Embryonic facial prominence (tissue), 1 donor: ENCODE data around the gene AZGP1.
"Not testable (repeated sequence)": the region's sequence is repeated elsewhere in the genome, so short reads cannot be mapped to it uniquely, and the experiment has no call there.

Experiments used
- DNase-seq: peaks from one replicate; pipeline ENCODE4 v3.0.0-alpha.2; 2016; ENCODE audit errors: extremely low spot score

AZGP1 gene

DNA sequence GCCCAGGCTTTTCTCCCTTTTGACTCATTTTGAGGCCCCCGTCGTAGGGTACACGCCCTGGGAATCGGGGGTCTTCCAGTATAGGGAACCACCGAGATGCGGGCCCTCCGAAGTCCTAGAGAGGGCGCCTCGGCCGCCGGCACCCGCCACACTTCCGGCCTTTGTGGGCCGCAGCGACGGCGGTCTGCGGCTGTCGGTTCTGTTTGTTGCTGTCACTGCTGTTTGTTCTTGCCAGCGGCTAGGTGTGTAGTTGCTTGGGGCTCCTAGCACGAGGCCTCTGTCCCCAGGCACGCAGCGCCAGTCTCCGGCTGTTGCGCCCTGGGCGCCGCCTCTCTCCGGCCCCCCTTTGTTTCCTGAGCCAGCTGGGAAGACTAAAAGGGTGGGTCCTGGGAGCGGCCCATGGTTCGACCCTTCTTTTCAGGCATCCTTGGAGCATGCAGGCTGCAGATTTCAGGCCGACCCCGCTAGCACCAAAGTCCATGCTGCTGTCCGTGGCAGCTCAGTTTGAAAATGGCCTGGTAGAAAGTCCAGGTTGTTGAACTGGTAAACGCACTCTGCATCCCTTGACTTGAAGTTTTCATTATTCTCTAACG lies 21.8 kb upstream of the AZGP1 start:
- DNase-seq = no peak

DNA sequence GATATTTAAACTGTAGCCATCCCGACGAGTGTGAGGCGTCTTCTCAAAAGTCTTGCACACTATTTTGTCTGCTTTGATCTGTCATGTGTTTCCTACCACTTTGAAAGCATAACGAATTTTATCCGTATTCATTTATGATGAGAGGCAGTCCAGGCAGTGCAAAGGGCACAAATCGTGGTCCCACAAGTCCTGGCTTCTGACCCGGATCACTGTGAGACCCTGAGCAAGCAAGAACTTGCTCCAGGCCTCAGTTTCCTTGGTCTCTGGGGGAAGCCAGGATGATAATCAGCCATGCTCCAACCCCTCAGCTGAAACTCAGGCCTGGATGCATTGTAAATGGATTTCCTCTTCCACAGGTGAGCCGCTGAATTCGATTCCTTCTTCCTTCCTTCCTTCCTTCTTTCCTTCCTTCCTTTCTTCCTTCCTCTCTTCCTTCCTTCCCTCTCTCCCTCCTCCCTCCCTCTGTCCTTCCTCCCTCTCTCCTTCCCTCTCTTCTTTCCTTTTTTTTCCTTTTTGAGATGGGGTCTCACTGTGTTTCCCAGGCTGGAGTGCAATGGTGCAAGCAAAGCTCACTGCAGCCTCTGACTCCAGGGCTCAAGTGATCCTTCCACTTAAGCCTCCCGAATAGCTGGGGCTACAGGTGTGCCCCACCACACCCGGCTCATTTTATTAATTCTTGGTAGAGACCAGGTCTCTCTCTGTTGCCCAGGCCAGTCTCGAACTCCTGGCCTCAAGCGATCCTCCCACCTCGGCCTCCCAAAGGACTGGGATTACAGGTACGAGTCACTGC lies 21.1 kb upstream of the AZGP1 start:
- no peak for DNase-seq

DNA sequence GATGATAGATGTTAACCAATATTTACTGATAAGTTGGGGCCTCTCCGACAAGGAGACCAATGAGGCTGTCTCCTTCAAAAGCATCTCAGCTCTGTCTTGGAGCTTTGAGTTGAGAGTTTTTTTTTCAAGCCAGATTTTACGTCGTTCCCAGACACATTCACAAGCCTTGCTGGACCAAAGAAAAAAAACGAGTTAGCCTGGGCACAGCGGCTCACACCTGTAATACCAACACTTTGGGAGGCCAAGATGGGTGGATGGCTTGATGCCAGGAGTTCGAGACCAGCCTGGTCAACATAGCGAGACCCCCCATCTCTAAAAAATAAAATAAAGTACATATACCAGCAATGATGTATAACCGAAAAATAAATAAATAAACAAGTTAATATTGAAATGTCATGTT lies 19.0 kb upstream of the AZGP1 start:
- DNase-seq = no peak

DNA sequence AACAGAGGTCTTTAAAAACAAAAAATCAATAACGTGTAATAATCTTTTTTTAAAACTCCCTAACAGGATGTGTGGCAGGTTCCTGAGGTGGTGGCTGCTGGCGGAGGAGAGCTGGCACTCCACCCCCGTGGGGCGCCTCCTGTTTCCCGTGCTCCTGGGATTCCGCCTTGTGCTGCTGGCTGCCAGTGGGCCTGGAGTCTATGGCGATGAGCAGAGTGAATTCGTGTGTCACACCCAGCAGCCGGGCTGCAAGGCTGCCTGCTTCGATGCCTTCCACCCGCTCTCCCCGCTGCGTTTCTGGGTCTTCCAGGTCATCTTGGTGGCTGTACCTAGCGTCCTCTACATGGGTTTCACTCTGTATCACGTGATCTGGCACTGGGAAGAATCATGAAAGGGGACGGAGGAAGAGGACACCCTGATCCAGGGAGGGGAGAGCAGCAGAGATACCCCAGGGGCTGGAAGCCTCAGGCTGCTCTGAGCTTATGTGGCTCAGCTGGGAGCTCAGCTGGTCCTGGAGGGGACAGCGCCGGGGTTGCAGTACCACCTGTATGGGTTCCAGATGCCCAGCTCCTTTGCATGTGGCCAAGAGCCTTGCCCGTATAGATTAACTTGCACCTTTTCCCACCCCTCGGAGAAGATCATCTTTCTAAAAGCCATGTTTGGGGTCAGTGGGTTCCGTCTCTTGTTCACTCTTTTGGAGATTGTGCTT lies 16.7 kb upstream of the AZGP1 start:
- DNase-seq = no peak

DNA sequence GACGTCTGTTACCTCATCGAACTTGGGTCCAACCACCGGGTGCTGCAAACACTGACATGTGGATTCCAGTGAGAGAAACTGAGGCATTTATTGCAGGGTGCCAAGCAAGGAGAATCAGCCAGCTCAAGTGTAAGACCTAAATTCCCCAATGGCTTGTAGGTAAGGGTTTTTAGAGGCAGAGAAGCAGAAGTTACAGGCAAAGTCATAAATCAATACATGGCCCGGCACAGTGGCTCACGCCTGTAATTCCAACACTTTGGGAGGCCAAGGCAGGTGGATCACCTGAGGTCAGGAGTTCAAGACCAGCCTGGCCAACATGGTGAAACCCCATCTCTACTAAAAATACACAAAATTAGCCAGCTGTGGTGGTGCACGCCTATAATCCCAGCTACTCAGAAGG lies 15.7 kb upstream of the AZGP1 start:
- DNase-seq = not testable (repeated sequence)

DNA sequence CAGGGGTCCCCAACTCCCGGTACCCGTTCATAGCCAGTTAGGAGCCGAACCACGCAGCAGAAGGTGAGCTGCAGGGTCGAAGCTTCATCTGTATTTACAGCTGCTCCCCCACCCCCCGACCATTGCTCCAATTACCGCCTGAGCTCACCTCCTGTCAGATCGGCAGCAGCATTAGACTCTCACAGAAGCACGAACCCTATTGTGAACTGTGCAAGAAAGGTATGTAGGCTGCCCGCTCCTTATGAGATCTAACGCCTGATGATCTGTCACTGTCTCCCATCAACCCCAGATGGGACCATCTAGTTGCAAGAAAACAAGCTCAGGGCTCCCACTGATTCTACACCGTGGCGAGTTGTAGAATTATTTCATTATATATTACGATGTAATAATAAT lies 14.6 kb upstream of the AZGP1 start:
- DNase-seq = no peak

DNA sequence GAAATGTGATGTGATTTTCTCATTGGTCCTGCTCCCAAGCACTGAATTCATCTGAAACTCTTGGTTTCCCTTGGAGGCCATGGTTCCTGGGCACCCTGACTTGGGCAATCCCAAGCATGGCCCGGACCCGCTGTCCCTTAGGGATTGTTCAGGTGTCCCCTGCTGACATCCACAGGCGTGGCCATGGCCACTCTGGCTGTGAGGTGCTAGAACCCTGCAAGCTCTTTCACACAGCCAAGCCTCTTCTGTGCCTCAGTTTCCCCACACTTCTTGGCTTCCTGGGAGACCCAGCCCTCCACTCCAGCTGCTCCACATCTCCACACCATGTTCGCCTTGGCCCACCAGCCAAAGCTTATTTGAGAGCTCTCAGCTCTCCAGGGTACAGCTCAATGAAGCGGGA lies 12.0 kb upstream of the AZGP1 start:
- DNase-seq = no peak

DNA sequence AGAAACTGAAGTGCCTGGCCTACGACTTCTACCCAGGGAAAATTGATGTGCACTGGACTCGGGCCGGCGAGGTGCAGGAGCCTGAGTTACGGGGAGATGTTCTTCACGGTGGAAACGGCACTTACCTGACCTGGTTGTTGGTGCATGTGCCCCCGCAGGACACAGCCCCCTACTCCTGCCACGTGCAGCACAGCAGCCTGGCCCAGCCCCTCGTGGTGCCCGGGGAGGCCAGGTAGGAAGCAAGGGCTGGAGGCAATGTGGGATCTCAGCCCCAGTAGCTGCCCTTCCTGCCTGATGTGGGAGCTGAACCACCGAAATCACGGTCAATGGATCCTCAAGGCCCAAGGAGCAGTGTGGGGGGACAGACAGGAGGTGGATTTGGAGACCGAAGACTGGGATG lies 11.5 kb upstream of the AZGP1 start:
- DNase-seq = not testable (repeated sequence)

DNA sequence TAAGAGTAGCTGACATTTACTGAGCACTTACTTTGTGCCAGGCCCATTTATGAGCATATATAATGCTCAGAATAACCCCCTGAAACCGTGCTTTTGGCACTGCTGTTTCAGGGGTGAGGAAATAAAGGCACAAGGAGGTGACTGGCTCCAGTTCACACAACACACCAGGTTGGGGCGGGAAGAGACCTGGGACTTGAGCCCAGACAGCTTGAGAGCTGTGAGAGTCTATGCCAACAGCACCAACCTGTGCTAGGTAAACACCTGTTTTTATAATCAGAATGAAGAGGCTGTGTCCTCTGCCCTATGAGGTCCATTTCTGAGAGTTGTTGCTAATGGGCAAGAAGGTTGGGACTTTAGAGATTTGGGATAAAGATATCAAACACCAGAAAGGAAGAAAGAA lies 8.8 kb upstream of the AZGP1 start:
- no peak for DNase-seq

DNA sequence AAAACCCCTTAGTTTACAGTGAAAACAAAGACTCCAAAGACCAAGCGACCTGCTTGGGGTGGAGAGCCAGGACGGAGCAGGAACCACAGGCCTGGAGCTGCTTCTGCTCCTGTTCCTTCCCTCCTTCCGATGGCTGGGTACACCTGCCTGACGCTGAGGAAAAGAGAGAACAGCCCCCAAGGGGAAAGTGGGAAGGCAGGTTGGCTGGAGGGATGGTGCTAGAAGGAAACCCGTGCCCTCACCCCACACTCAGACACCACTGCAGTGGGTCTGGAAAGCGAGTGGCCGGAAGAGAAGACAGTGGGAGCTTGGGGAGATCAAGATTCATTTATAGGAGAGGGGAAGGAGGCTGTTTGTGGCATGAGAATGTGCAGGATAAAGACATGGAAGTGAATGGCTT lies 5.2 kb upstream of the AZGP1 start:
- DNase-seq = not testable (repeated sequence)

DNA sequence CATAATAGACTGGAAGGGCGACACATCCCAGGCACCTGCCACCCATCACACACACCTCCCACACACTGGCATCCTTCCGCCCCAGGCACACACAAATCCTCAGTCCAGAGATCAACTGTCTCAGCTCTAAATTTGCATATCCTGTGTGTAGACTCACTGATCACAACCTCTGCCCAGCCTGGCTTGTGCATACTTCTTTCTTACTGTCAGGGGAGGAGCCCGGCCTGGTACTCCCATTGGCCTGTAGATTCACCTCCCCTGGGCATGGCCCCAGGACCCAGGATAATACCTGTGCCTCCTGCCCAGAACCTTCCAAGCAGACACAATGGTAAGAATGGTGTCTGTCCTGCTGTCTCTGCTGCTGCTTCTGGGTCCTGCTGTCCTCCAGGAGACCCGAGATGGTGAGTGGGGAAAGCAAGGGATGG lies 4.6 kb upstream of the AZGP1 start:
- not testable (repeated sequence) for DNase-seq

DNA sequence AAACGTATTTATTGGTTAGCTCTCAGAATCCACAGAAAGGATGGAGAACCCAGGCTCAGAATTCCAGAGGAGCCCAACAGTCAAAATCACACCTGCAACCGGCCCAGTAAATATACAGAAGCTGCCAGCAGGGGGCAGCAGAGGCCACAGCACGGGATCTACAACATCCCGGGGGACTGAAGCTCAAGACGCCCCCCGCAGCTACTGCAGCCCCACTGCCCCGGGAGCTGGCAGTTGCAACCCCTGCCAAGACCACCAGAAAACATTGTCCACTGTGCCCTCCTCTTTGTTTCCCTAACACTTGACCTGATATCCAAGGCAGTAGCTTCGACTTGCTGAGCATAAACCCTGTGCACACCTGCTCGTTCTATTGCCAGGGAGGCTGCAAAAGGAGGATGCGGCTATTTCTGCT lies 4.0 kb upstream of the AZGP1 start:
- DNase-seq = not testable (repeated sequence)

DNA sequence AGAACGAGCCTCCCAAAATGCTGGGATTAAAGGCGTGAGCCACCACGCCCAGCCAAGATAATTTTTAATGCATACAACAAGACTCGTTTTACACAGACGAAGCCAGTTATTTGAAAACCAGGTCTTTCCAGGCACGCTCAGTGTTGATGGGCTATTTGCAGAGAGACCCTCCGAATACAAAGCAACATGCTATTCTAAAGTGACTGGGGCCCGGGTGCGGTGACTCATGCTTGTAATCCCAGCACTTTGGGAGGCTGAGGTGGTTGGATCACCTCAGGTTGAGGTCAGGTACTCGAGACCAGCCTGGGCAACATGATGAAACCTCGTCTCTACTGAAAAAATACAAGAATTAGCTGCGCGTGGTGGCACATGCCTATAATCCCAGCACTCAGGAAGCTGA lies 795 bp upstream of the AZGP1 start:
- DNase-seq = no peak

DNA sequence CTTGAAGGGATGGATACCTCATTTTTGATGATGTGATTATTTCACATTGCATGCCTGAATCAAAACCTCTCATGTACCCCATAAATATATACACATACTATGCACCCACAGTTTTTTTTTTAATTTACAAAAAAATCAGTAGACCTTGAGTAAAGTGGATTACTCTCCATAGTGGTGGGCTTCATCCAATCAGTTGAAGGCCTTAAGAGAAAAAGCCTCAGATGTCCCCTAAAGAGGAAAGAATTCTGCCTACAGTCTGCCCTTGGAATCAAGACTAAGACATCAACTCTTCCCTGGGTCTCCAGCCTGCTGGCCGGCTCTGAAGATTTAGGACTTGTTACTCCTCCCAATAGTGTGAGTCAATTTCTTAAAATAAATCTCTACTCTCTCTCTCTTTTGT lies 1.1 kb downstream of the AZGP1 start:
- DNase-seq = no peak

DNA sequence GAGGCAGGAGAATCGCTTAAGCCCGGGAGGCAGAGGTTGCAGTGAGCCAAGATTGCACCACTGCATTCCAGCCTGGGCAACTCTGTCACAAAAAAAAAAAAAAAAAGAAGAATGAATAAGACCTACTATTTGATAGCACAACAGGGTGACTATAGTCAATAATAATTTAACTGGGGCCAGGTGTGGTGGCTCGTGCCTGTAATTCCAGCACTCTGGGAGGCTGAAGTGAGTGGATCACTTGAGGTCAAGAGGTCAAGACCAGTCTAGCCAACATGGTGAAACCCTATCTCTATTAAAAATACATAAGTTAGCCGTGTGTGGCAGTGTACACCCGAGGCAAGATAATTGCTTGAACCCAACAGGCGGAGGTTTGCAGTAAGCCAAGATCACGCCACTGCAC lies 2.0 kb downstream of the AZGP1 start:
- DNase-seq = not testable (repeated sequence)

DNA sequence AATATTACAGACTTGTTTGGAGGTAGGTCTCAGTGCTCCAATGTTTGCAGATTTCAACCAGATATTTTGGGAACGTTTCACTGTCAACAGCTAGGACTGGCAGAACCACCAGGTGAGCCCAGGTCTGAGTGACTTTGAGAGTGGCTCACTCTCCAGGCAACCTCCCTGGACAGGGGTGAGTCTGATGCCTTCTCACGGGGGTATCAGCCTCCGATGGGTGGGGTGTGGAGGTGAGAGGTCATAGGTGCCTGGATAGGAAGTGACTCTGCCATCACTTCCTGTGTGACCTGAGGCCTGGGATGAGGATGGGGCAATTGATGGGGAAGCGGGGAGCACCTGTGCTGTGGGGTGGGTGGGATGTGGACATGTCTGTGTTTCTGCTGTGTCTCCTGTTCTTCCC lies 4.6 kb downstream of the AZGP1 start:
- DNase-seq = no peak

DNA sequence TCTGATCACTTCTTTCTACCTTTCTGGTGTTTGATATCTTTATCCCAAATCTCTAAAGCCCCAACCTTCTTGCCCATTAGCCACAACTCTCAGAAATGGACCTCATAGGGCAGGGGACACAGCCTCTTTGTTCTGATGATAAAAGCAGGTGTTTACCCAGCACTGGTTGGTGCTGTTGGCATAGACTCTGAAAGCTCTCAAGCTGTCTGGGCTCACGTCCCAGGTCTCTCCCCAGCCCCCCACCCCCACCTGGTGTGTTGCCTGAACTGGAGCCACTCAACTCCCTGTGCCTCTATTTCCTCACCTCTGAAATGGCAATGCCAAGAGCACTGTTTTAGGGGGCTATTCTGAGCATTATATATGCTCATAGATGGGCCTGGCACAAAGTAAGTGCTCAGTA lies 6.0 kb downstream of the AZGP1 start:
- DNase-seq = not testable (repeated sequence)

DNA sequence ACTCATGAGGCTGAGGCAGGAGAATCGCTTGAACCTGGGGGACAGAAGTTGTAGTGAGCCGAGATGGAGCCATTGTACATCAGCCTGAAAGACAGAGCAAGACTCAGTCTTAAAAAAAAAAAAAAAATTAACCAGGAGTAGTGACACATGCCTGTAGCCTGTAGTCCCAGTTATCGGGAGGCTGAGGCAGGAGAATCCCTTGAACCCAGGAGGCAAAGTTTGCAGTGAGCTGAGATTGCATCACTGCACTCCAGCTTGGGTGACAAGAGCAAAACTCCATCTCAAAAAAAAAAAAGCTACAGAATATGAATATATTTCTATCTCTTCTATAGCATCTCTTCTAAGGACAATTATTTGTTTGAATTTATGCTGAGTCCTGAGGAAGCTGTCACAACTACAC lies 6.5 kb downstream of the AZGP1 start:
- no peak for DNase-seq

DNA sequence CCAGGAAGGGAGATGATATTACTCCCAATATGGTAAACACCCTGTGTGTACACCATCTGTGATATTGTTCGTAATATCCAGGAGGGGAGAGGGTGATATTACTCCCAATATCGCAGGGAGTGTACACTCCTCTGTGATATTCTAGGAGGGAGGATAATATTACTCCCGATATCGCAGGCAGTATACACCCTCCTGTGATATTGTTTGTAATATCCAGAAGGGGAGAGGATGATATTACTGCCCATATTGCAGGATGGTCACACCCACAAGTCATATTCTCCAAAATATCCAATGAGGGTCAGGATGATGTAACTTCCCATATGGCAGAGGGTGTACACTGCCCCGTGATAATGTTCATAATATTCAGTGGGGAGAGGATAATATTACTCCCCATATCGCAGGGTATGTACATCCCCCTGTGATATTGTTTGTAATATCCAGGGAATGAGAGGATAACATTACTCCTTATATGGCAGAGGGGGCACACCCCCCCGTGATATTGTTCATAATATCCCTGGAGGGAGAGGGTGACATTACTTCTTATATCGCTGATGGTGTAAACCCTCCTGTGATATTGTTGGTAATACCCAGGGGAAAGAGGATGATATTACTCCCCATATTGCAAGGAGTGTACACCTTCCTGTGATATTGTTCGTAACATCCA lies 17.1 kb downstream of the AZGP1 start:
- no peak for DNase-seq

DNA sequence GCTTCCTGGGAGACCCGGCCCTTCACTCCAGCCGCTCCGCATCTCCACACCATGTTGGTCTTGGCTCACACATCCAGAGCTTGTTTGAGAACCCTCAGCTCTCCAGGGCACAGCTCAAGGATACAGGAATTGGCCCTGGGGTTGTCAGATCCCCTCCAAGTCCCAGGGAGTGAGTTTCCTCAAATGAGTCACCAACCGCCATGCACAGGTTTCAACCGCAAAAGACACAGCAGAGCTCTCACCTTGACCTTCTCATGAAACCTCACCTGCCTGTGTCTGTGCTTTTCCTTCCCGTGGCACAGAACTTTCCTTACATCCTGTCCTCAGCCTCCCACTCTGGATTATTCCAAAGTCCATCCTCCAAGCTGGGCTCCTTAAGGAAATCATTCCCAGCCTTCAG lies 20.6 kb downstream of the AZGP1 start:
- DNase-seq = no peak

DNA sequence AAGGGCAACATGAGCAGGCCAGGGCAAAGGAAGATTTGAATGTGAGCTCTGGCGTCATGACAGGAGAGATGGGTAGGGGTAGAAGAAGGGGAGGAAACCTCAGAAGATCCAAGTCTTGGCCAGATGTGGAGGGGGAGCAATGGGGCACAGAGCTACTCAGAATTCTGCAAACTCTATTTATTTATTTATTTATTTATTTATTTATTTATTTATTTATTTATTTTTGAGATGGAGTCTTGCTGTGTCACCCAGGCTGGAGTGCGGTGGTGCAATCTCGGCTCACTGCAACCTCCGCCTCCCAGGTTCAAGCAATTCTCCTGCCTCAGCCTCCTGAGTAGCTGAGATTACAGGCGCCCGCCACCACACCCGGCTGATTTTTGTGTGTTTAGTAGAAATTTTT lies 21.2 kb downstream of the AZGP1 start:
- DNase-seq = not testable (repeated sequence)

DNA sequence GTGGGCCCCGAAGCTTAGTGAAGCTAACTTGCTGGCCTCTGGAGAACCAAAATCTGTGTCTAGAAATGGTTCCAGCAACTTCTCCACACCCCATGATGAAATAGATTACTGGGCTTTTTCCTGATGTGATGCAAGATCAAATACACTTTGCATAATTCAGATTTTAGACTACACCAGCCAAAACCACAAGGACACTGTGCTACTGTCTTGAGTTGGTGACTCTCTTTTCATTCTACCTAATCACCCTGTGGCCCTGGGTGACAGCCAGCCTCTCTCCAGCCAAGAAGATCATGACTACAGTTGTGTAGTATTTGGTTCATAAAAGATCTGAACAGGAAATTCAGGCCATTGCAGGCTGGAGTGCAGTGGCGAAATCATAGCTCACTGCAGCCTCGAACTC lies 22.2 kb downstream of the AZGP1 start:
- DNase-seq = no peak
